Upper lobe of right lung (tissue), 1 donor: ENCODE data around the gene PTTG1IP2. TPM values are rescaled to one million over a fixed set of nuclear protein-coding genes. Genes with fewer than 3 reads are reported as not detected.

Experiments
- ATAC-seq: fragments of 200-7000 bp; cut with Tn5 transposase; one replicate; pipeline ENCODE4 v1.9.1; 2020; ENCODE audit warnings: mild to moderate bottlenecking, moderate library complexity
- DNase-seq: peaks from one replicate; pipeline ENCODE4 v3.0.0-alpha.2; 2020
- H3K27ac ChIP-seq: fragments of 200-600 bp; one replicate; pipeline ENCODE4 v1.8.0; 2022
- H3K27me3 ChIP-seq: fragments of 200-600 bp; one replicate; pipeline ENCODE4 v1.8.0; 2022; ENCODE audit warnings: mild to moderate bottlenecking
- H3K36me3 ChIP-seq: fragments of 200-600 bp; one replicate; pipeline ENCODE4 v1.8.0; 2022
- H3K4me1 ChIP-seq: fragments of 200-600 bp; one replicate; pipeline ENCODE4 v1.8.0; 2022
- H3K4me3 ChIP-seq: fragments of 200-600 bp; one replicate; pipeline ENCODE4 v1.8.0; 2022; ENCODE audit warnings: mild to moderate bottlenecking
- H3K9me3 ChIP-seq: fragments of 200-600 bp; one replicate; pipeline ENCODE4 v1.8.0; 2022
- CTCF ChIP-seq: fragments of 200-600 bp; IDR thresholded peaks from one replicate; pipeline ENCODE4 v1.8.0; 2022; ENCODE audit warnings: antibody characterized with exemption
- intact Hi-C: fragments of 100-400 bp; cut with DNase I; formaldehyde crosslinking; loops from one replicate; pipeline ENCODE4 v1.11.0; 2022
- total RNA-seq: library from RNA; stranded (reverse); fragmentation: NEBNext Ultra II Directional; extraction: Animal tissue kit (Norgen Biotek cat#: 25700); gene quantifications from one replicate; pipeline ENCODE4 v1.2.1, GENCODE V29; 2021
- donor health status: DM: no; HTN: yes; CAD: no; lungs with severe emphysema.

PTTG1IP2 gene
- total RNA-seq, 1 donor from 2014 or later, result not detected

DNA sequence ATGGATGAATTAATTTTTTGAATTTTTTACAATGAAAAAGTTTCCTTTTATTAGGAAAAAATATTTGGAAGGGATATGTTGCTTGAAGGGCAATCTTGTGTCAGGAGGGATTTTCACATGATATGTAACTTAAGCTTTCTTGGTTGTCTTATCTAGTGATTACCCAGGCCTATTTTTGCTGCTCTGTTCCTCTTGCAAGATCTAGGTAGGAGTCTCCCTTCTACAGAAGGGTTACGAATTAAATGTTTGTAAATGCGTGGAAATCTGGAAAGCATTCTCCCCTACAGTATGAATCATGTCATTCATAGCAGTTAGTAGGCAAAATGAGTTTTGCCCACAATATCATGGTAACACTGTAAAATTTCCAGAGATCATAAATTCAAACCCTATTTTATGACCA lies 69.0 kb downstream of the PTTG1IP2 start:
- no peaks in the 10 kb centered on the region for H3K27me3 ChIP-seq
- no peaks in the 10 kb centered on the region for H3K36me3 ChIP-seq
- H3K4me3 ChIP-seq, result no peak overlapping the region
- TF ChIP-seq CTCF, result no peak
- no peak for DNase-seq
- ATAC-seq, result no peak
- H3K27ac ChIP-seq, result no peak overlapping the region
- intact Hi-C loops, result no loop called here
- no peaks in the 10 kb centered on the region for H3K9me3 ChIP-seq
- no peaks in the 10 kb centered on the region for H3K4me1 ChIP-seq

GRCh38 chr7:90540406-90540805 lies 71.0 kb downstream of the PTTG1IP2 start:
- TF ChIP-seq CTCF, result no peak
- H3K27ac ChIP-seq, result no peak overlapping the region
- intact Hi-C loops, result no loop called here
- H3K4me3 ChIP-seq, result no peak overlapping the region
- H3K4me1 ChIP-seq, result no peaks in the 10 kb centered on the region
- ATAC-seq, result no peak
- H3K36me3 ChIP-seq, result no peaks in the 10 kb centered on the region
- H3K9me3 ChIP-seq, result no peaks in the 10 kb centered on the region
- DNase-seq, result no peak
- no peaks in the 10 kb centered on the region for H3K27me3 ChIP-seq

GRCh38 chr7:90551036-90551435 lies 81.6 kb downstream of the PTTG1IP2 start:
- H3K9me3 ChIP-seq, result no peaks in the 10 kb centered on the region
- no peak overlapping the region for H3K27ac ChIP-seq
- H3K27me3 ChIP-seq, result no peaks in the 10 kb centered on the region
- TF ChIP-seq CTCF, result no peak
- DNase-seq, result no peak
- H3K4me1 ChIP-seq, result no peaks in the 10 kb centered on the region
- intact Hi-C loops, result no loop called here
- H3K36me3 ChIP-seq, result no peaks in the 10 kb centered on the region
- ATAC-seq, result no peak
- H3K4me3 ChIP-seq, result no peak overlapping the region

- Histone ChIP-seq H3K27ac (no peak overlapping the region), H3K9me3 (no peaks in the 10 kb centered on the region), H3K4me3 (no peak overlapping the region), H3K4me1 (no peaks in the 10 kb centered on the region), H3K36me3 (no peaks in the 10 kb centered on the region), H3K27me3 (no peaks in the 10 kb centered on the region)
- ATAC-seq (no peak), DNase-seq (no peak)
- peak; percentile 37 for TF ChIP-seq CTCF
- intact Hi-C loops, result no loop called here
Measured at GRCh38 chr7:90552521-90552920, 83.1 kb downstream of the PTTG1IP2 start.

DNA sequence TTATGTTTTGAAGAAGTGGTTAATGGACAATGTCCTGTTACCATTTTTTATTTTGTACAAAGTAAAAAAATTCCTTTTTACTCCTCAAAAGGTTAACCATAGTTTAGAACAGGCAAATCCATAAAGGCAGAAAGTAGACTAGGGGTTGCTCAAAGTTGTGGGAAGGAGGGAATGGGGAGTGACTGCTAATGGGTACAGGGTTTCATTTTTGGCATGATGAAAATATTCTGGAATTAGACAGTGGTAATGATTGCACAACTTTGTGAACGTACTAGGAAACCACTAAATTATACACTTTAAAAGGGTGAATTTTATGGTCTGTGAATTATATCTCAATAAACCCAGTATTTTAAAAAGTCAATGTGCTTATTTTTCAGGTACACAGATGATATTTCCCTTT lies 91.3 kb downstream of the PTTG1IP2 start:
- no peaks in the 10 kb centered on the region for H3K36me3 ChIP-seq
- H3K4me1 ChIP-seq, result no peaks in the 10 kb centered on the region
- no peak overlapping the region for H3K4me3 ChIP-seq
- DNase-seq, result no peak
- no peaks in the 10 kb centered on the region for H3K27me3 ChIP-seq
- intact Hi-C loops, result no loop called here
- H3K9me3 ChIP-seq, result no peaks in the 10 kb centered on the region
- H3K27ac ChIP-seq, result no peak overlapping the region
- TF ChIP-seq CTCF, result no peak
- ATAC-seq, result no peak

Other genes starting within 250 kb of the PTTG1IP2 start
- gene CFAP69, start 224.5 kb upstream of the PTTG1IP2 start, total RNA-seq, result 3.0 TPM
- gene FAM237B, start 148.3 kb upstream of the PTTG1IP2 start, total RNA-seq, result not detected
- gene GTPBP10, start 122.9 kb upstream of the PTTG1IP2 start, total RNA-seq, result 19.9 TPM
- gene CLDN12, start 66.2 kb upstream of the PTTG1IP2 start, total RNA-seq, result 30.8 TPM
- gene CDK14, start 126.7 kb downstream of the PTTG1IP2 start, total RNA-seq, result 47.2 TPM